Esophagus squamous epithelium (tissue), 5 donors: ENCODE measurements around the gene CACHD1. TPM values are rescaled to one million over a fixed set of nuclear protein-coding genes. Genes with fewer than 3 reads are reported as not detected.
A peak's percentile ranks its signal among the peaks of the same experiment; 100 is the strongest.

Experiments used
- DNase-seq: peaks from one replicate; lab custom pipeline; 2025; lab: John Stamatoyannopoulos, UW
- H3K27ac ChIP-seq, 4 donors: fragments of 200-600 bp; sonication (generic); one replicate each; pipeline ENCODE4 v1.5.1; 2016 to 2019; ENCODE audit warnings: mild to moderate bottlenecking in 1 of 4
- H3K27me3 ChIP-seq, 4 donors: fragments of 200-600 bp; sonication (generic); 1 replicate in 3 of 4; 2 replicates in 1 of 4; pipeline versions ENCODE4 v1.5.1 to v1.6.0; 2017 to 2021; ENCODE audit warnings: antibody characterized with exemption in 1 of 4
- H3K36me3 ChIP-seq, 3 donors: fragments of 200-600 bp; sonication (generic); one replicate each; pipeline ENCODE4 v1.5.1; 2016 to 2019
- H3K4me1 ChIP-seq, 3 donors: fragments of 200-600 bp; sonication (generic); one replicate each; pipeline ENCODE4 v1.5.1; 2017 to 2019
- H3K4me3 ChIP-seq, 4 donors: fragments of 200-600 bp; sonication (generic); 1 replicate in 3 of 4; 2 replicates in 1 of 4; pipeline ENCODE4 v1.5.1; 2016 to 2019; ENCODE audit warnings: mild to moderate bottlenecking in 2 of 4, moderate library complexity in 1 of 4
- H3K9me3 ChIP-seq, 3 donors: fragments of 200-600 bp; sonication (generic); one replicate each; pipeline ENCODE4 v1.5.1; 2016 to 2019
- CTCF ChIP-seq, 6 experiments: fragments of 450-650 bp in 4 of 6; fragments of 200-600 bp in 2 of 6; sonication (generic) in 2 of 6; IDR thresholded peaks; one replicate each; pipeline ENCODE4 v1.5.1; 2016 to 2019; ENCODE audit warnings: antibody characterized with exemption in 6 of 6, mild to moderate bottlenecking in 4 of 6, moderate library complexity in 4 of 6
- POLR2A ChIP-seq, 4 donors: fragments of 450-650 bp; IDR thresholded peaks; one replicate each; pipeline ENCODE4 v1.6.1; 2017; ENCODE audit warnings: antibody characterized with exemption in 4 of 4, mild to moderate bottlenecking in 4 of 4, moderate library complexity in 3 of 4
- WGBS, 2 donors: methylation state at CpG; one replicate each; pipeline ENCODE4 v1.1.5; 2018; 5-methylcytosine and 5-hydroxymethylcytosine counted together
- intact Hi-C: fragments of 100-400 bp; cut with DNase I; formaldehyde crosslinking; loops from one replicate; pipeline ENCODE4 v1.15.0; 2022
- total RNA-seq, 4 donors: library from RNA; depleted of rRNA; stranded (reverse); fragments of >200 nt; gene quantifications; one replicate each; pipeline ENCODE4 v1.1.0, GENCODE V29; 2016
- donor health status: DM: yes; HTN: yes; CAD: no.

Gene CACHD1
- total RNA-seq, 4 donors from 2014 or later, result 1.9 to 14.5 (median 4.1) TPM

DNA sequence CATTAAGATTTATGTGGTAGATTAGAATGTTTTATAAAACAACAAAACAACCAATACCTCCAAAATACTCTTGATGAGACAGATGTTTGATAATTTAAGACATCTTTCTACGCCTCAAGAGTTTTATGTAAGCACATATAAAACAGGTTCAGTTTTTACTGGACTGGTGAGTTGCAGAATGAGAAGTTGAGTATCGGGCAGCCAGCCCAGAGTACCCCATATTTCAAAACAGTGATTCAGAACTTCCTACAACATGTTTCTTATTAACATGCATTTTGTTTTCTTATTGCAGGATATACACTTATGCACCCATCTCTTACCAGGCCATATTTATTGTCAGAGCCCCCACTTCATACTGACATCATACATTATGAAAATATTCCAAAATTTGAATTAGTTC, 183.5 kb downstream of the CACHD1 start:
- DNase-seq, result no peak
- WGBS, 2 donors, result 78 to 92% methylated on average over 2 of the region's 2 CpGs
- intact Hi-C loops, result no loop called here
- H3K27ac ChIP-seq, result no peak overlapping the region
- H3K4me1 ChIP-seq, result peaks cover 0 to 5% (median 0%) of the 10 kb centered on the region in 3 donors
- H3K4me3 ChIP-seq, result no peak overlapping the region
- TF ChIP-seq POLR2A (IDR thresholded peaks at IDR 0.05) (no peak), CTCF (IDR thresholded peaks at IDR 0.05) (no peak)
- H3K27me3 ChIP-seq, result no peaks in the 10 kb centered on the region
- H3K9me3 ChIP-seq, result no peaks in the 10 kb centered on the region
- H3K36me3 ChIP-seq, result peaks cover 0 to 33% (median 0%) of the 10 kb centered on the region in 3 donors

GRCh38 chr1:64654519-64655341, 184.8 kb downstream of the CACHD1 start:
- Histone ChIP-seq H3K36me3 (peaks cover 0 to 45% (median 0%) of the 10 kb centered on the region in 3 donors), H3K27me3 (no peaks in the 10 kb centered on the region), H3K9me3 (no peaks in the 10 kb centered on the region), H3K4me3 (no peak overlapping the region), H3K27ac (no peak overlapping the region), H3K4me1 (peaks cover 0 to 5% (median 0%) of the 10 kb centered on the region in 3 donors)
- intact Hi-C loops, result no loop called here
- no peak for DNase-seq
- WGBS, 2 donors, result 58 to 70% methylated on average over 5 of the region's 5 CpGs
- TF ChIP-seq CTCF (IDR thresholded peaks at IDR 0.05), result peak in 3 of 6 experiments; percentile 14 to 24 (median 14)
- no peak for TF ChIP-seq POLR2A (IDR thresholded peaks at IDR 0.05)

DNA sequence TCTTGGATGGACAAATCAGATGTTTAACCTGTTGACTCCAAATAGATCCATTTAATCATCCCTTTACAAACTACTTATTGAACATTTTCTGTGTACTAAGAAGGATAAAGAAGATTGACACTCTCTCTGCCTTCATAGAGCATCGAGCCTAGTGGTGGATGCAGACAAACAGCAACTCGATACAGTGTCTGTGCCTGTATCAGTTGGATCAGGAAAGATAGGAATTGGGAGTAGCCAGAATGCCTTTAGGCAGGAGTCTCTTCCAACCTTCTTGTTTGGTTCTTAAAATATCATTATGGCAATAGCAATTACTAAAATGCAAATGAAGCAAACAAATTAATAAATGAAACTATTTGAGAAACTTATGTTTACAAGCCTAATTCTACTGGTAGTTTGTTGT, 185.9 kb downstream of the CACHD1 start:
- DNase-seq, result no peak
- WGBS, 2 donors, result 62 to 89% methylated on average over 2 of the region's 2 CpGs
- peaks cover 0 to 5% (median 0%) of the 10 kb centered on the region in 3 donors for H3K4me1 ChIP-seq
- no peaks in the 10 kb centered on the region for H3K27me3 ChIP-seq
- no peak overlapping the region for H3K4me3 ChIP-seq
- H3K27ac ChIP-seq, result no peak overlapping the region
- peaks cover 0 to 48% (median 0%) of the 10 kb centered on the region in 3 donors for H3K36me3 ChIP-seq
- no peak for TF ChIP-seq CTCF (IDR thresholded peaks at IDR 0.05)
- TF ChIP-seq POLR2A (IDR thresholded peaks at IDR 0.05), result no peak
- intact Hi-C loops, result no loop called here
- no peaks in the 10 kb centered on the region for H3K9me3 ChIP-seq

DNA sequence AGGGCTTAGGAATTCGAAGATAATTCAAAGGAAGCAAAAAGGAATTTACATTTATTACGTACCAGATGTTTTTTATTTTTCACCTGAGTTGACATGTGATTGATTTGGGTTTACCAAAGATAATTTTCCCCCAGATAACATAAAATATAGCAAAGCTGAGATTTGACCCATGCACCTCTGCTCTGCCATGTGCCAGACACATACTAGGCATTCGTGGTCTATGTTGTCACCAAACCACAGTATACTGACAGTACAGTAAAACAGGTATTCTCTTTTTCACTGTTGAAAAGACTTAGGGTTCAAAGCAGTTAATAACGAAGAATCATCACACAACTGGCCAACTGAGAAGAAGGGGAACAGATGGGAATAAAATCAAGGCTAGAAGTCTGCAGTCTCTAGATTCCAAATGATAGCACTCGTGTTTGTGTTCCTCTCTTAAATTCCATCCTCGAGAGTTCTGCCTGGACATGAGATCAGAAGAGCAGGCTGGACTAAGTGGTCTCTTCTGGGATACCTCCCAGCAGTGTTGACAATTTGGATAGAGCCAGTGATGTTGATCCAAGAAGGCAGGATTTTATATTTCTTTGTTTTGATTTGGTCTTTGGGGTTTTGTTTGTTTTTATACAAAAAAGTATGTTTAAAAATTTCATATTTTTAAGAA, 189.7 kb downstream of the CACHD1 start:
- whole genome bisulfite sequencing, 2 donors, result 69 to 75% methylated on average over 6 of the region's 6 CpGs
- no peak for TF ChIP-seq CTCF (IDR thresholded peaks at IDR 0.05)
- TF ChIP-seq POLR2A (IDR thresholded peaks at IDR 0.05), result no peak
- intact Hi-C loops, result no loop called here
- DNase-seq, result no peak
- Histone ChIP-seq H3K9me3 (no peaks in the 10 kb centered on the region), H3K4me3 (no peak overlapping the region), H3K36me3 (peaks cover 0 to 61% (median 0%) of the 10 kb centered on the region in 3 donors), H3K4me1 (peaks cover 0 to 1% (median 0%) of the 10 kb centered on the region in 3 donors), H3K27ac (no peak overlapping the region), H3K27me3 (no peaks in the 10 kb centered on the region)

DNA sequence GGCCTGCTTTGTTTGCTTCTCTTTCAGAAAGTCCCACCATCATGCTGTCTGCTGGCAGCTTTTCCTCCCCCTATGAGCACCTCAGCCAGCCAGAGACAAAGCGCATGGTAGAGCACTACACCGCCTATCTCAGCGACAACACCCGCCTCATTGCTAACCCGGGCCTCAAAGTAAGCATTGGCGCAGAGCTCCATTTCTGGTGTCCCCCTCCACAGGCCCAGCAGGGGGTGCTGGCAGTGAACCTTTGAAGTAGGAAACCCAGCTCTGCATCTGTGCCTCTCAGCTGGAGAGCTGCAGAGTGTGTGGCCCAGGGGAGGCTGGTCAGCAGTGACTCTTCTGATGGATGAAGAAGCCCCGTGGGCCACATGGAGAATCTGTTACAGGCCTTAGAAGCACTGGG, 193.7 kb downstream of the CACHD1 start:
- WGBS, 2 donors, result 60 to 89% methylated on average over 1 to 6 of the region's 7 CpGs
- H3K27me3 ChIP-seq, result no peaks in the 10 kb centered on the region
- no peak for DNase-seq

More for the DNA sequence above, 193.7 kb downstream of the CACHD1 start:
- H3K36me3 ChIP-seq, result peaks cover 0 to 78% (median 0%) of the 10 kb centered on the region in 3 donors
- no peaks in the 10 kb centered on the region for H3K9me3 ChIP-seq
- no peak for TF ChIP-seq CTCF (IDR thresholded peaks at IDR 0.05)
- TF ChIP-seq POLR2A (IDR thresholded peaks at IDR 0.05), result no peak
- H3K4me3 ChIP-seq, result no peak overlapping the region
- intact Hi-C loops, result no loop called here
- H3K27ac ChIP-seq, result no peak overlapping the region
- no peaks in the 10 kb centered on the region for H3K4me1 ChIP-seq
